GM21515 (cell line): ENCODE data around the gene POM121.
"Not testable (repeated sequence)": the region's sequence is repeated elsewhere in the genome, so short reads cannot be mapped to it uniquely, and the experiment has no call there.

ENCODE experiments used
- ATAC-seq: cut with Tn5 transposase; IDR thresholded peaks from one replicate; pipeline ENCODE4 v1.9.1; 2021; ENCODE audit not compliant: unreplicated experiment

POM121 gene

DNA sequence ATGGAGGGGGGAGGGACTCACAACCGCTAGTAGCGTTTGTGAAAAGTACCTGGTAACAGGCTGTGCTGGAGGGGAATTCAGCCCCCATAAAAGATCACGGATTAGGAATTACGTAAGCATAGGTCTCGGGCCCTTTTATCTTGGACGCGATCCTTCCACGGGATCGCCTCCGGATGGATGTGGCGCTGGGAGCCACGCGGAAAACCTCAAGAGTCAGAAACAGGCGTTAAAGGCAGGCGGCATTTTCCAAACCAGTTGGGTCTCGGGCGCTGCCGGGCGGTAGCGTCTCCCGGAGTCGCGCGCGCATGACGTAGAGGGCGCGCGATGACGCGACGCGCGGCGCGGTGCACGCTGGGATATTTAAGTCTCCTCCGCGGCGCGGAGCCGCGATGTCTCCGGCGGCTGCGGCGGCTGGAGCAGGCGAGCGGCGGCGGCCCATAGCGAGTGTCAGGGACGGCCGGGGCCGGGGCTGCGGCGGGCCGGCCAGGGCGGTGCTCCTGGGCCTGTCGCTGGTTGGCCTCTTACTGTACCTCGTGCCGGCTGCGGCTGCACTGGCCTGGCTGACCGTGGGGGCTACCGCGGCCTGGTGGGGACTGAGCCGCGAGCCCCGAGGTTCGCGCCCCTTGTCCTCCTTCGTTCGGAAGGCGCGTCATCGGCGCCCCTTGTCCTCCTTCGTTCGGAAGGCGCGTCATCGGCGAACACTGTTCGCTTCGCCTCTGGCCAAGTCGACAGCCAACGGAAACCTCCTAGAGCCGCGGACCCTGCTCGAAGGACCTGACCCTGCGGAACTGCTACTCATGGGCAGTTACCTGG lies at the start of gene POM121:
POM121 (plus strand) TSS at position 363 of the 813 bp plus-strand sequence; CDS start at position 390, 27 bp downstream.
- ATAC-seq: peak; percentile 75

DNA sequence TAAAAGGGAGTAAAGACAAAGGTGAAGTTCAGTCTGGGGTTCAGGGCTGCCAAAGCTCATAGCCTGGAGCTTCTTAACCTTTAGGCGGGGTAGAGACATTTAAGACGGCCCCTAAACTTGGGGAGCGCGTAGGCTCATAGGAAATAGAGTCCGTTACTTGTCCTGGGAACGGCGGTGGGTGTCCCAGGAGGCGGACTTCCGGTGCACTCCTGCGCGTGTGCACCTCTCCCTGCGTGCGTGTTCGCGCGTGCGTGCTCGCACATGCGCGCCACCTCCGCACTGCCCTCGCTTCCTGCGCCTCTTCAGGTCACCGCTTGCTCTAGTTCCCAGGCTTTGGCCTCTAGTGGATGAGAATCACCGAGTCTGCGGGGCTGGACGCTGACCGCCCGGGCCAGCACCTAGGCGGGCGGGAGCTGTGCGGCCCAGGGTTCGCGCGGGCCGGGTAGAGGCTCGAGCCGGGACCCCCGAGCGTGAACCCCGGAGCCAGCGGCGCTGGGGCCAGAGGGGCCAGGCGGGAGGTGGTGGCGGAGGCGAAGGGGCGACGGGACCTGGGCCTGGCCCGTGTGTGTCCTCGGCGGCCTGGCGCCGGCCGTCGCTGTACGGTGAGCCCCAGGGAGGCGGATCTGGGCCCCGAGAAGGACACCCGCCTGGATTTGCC lies 45.7 kb upstream of the POM121 start:
- ATAC-seq: peak; percentile 100

DNA sequence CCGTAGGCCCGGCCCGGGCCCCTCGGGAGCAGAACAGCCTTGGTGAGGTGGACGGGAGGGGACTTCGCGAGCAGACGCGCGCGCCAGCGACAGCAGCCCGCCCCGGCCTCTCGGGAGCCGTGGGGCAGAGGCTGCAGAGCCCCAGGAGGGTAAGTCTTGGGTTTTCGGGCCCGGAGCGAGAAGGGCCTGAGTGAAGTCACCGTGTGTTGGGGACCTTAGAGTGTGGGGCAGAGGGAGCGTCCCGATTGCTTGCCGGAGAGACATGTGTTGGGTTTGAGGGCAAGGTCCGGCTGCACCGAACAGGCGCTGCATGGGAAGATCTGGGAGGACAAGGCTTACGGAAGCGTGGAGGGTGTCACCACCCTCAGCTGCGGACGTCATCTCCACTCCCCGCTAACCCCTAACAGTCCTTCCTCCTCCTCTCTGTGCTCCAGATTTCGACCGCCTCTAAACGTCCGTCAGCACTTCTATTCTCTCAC lies 45.1 kb upstream of the POM121 start:
- not testable (repeated sequence) for ATAC-seq

DNA sequence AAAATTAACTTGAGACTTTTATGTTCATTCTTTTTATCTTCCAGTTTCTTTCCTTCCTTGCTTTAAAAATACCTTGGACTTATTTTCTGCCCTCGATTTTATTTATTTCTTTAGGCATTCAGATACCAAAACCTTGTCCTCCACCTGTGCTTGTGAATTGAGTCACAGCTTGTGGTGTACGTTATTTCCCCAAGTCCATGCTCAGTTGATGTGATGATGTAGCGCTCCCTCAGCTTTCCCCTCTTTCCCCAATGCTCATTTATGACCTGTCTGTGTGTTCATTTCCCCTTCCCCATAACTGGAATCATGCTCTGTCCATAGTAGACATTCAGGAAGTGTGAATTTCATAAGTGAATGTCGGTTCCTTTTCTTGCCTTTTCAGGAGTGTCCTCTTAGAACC lies 33.1 kb upstream of the POM121 start:
- not testable (repeated sequence) for ATAC-seq

- ATAC-seq: not testable (repeated sequence)
Observed at GRCh38 chr7:72904740-72905139, 20.2 kb upstream of the POM121 start.

DNA sequence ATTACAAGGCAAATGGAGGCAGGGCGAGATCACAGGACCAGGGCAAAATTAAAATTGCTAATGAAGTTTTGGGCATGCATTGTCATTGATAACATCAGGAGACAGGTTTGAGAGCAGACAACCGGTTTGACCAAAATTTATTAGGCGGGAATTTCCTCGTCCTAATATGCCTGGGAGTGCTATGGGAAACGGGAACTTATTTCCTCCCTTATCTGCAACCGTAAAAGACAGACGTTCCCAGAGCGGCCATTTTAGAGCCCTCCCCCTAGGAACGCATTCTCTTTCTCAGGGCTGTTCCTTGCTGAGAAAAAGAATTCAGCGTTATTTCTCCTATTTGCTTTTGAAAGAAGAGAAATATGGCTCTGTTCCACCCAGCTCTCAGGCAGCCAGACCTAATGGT lies 16.5 kb upstream of the POM121 start:
- not testable (repeated sequence) for ATAC-seq

- not testable (repeated sequence) for ATAC-seq
Observed at GRCh38 chr7:72911395-72911794, 13.5 kb upstream of the POM121 start.

- not testable (repeated sequence) for ATAC-seq
Observed at GRCh38 chr7:72913750-72914149, 11.1 kb upstream of the POM121 start.

DNA sequence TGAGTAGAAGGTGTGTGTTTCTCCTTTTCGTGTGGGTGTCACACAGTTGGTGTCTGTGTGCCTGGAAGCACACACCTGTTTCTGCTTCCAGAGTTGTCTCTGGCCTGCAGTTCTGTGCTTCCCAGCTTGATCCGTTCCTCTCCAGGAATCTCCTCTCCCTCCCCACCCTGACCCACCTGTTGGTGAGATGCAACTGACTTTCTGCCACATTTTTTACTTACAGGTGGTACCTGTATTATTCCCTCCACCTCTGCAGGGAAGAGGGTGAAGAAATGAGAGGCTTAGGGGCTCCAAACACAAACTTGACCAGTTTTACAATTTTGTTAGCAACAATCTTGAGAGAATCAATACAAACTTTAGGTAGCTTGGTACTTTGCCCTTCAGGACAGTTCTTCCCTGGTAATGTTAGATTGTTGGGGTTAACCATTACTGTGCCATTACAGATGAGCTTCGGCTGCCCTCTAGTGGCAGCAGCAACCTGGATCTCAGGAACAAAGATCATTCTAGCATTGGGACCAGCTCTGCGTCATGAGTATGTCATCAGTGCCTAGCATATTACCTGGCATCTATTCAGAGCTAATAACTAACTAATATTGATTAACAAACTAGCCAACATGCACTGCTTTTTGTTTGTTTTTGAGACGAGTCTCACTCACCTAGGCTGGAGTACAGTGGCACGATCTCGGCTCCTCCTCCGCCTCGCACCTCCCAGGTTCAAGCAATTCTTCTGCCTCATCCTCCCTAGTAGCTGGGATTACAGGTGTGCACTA lies 10.0 kb upstream of the POM121 start:
- not testable (repeated sequence) for ATAC-seq

DNA sequence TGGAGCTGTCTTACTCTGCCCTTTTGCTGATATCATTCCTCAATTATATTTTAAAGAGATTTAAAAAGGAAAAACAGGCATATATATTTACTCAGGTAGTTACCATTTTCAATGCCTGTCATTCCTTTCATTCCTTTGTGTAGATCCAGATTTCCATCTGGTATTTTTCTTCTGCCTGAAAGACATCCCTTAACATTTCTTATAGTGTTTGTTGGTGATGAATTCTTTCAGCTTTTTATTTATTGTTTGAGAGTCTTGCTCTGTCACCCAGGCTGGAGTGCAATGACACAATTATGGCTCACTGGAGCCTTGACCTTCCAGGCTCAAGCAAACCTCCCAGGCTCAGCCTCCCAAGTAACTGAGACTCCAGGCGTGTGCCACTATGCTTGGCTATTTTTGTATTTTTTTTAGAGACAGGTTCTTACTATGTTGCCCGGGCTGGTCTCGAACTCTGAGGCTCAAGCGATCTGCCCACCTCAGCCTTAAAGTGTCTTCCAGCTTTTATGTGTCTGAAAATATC lies 5.6 kb upstream of the POM121 start:
- no peak for ATAC-seq

- no peak for ATAC-seq
Observed at GRCh38 chr7:72924386-72924732, 536 bp upstream of the POM121 start.

DNA sequence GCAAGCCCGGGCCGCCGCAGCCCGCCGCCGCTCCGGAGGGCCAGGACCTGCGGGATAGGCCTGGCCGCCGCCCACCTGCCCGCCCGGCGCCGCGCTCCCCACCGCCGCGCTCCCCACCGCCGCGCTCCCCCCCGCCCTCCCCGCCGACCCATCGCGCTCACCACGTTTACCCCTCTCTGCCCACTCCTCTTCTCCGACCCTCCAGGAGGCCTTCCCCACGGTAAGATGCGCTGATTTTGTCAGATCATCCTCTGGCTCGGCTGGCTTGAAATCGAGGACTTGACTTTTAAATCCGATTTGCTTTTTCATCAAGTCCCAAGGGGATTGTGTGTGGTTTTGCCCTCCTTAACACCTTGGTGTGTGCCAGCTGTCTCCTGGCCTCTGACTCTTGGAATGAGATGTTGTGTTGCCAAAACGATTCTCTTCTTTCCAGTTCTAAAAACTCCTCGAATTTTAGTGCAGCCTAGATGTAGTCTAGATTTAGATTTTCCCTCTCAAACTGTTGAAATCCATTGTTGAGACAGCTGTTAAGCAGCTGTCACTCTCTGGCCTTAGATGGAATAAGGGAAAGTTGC lies 738 bp downstream of the POM121 start:
- ATAC-seq: no peak

- ATAC-seq: not testable (repeated sequence)
Observed at GRCh38 chr7:72927791-72928190, 2.9 kb downstream of the POM121 start.

GRCh38 chr7:72928216-72928615 lies 3.3 kb downstream of the POM121 start:
- not testable (repeated sequence) for ATAC-seq

- ATAC-seq: not testable (repeated sequence)
Observed at GRCh38 chr7:72942022-72942705, 17.3 kb downstream of the POM121 start.

- not testable (repeated sequence) for ATAC-seq
Observed at GRCh38 chr7:72942956-72943355, 18.1 kb downstream of the POM121 start.

GRCh38 chr7:72944937-72945336 lies 20.0 kb downstream of the POM121 start:
- ATAC-seq: not testable (repeated sequence)

DNA sequence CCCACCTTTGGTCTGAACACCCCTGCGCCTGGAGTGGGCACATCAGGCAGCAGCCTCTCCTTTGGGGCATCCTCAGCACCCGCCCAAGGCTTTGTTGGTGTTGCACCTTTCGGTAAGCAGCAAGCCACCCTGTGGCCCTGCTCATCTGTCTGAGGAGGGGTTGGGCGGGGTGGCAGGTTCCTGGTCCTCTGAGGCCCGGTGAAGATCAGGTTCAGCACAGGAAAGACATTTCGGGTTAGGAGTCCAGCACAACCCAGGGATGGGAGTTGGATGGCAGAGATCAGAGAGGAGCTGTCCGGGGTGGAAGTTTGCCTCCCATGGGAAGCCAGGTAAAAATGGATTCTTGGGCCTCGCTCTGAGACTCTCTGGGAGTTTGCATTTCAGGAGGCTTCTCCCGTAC lies 20.7 kb downstream of the POM121 start:
- ATAC-seq: not testable (repeated sequence)

GRCh38 chr7:72946130-72946745 lies 21.3 kb downstream of the POM121 start:
- not testable (repeated sequence) for ATAC-seq

DNA sequence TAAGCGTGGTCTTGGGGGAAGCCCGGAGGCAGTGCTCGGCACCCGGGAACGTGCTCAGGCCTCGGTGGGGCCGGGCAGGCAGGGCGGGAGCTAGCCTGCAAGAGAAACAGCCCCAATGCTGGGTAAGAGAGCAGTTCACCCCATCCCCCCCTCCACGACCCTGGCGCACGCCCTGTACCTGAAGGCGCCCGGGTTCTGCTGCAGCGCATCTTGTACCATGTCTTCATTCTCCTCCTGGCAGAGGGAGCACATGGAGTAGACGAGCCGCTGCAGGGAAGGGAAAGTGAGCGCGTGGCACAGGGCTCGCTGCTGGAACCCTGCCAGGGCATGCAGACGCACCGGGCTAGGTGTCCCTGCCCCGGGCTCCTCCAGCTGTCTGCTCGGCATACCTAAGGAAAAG lies 23.8 kb downstream of the POM121 start:
- ATAC-seq: not testable (repeated sequence)
